ENCODE data around the gene NAA60.
"Not testable (repeated sequence)": the region's sequence is repeated elsewhere in the genome, so short reads cannot be mapped to it uniquely, and the experiment has no call there.

NAA60 gene

GRCh38 chr16:3465301-3465700 lies 21.8 kb downstream of the NAA60 start:
- no peak for DNase-seq

- no peak for DNase-seq
These were observed 22.6 kb downstream of the NAA60 start for GRCh38 chr16:3465911-3466584.

DNA sequence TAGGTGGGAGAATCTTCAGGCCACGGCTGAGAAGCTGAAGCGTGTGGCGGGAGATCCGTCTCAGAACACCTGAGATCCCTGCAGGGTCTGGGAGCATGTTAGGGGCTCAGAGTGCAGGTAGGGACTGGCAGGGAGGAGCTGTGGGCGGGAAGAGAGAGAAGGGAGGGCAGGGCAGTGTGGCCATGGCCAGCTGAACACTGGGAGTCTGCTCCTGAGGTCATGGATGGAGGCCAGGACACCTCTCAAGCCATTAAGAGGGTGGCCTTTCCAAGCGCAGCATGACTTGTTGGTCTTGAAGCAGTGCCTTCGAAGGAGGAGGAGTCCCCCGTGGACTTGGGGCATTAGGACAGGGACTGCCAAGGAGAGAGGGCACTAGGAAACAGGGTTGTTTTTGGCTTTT lies 23.7 kb downstream of the NAA60 start:
- DNase-seq = no peak

DNA sequence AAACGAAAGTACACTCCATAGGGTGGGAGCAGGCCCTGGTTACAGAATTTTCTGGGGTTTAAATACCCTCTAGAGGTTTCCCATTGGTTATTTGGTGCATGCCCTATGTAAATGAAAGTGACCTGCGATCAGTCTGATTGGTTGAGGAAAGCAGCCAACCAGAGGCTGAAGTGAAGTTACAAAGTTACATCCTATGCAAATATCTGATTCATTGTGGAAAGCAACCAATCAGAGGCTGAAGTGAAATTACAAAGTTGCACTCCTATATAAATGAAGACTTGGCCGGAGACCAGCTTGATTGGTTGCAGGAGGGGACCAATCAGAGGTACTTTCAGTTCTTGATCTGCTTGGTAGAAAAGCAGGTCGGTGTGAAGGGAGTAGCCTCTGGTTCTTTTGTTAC lies 24.4 kb downstream of the NAA60 start:
- DNase-seq = peak; percentile 73

DNA sequence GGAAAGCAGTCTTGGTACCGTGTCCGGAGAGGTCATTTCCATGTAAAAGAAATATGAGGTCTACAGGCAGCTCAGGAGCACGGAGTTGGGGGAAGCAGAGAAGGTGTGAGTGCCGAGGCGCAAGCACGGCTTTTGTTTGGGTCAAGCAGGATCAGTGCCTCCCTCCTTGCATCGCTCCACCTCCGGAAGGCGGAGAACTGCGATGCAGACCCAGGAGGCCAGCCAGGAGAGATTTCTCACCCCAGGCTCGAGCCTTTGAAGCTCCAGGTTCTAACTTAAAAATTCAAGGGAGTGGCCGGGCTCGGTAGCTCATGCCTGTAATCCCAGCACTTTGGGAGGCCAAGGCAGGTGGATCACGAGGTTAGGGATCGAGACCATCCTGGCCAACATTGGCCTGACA lies 25.0 kb downstream of the NAA60 start:
- no peak for DNase-seq

GRCh38 chr16:3469736-3470135 lies 26.3 kb downstream of the NAA60 start:
- no peak for DNase-seq

DNA sequence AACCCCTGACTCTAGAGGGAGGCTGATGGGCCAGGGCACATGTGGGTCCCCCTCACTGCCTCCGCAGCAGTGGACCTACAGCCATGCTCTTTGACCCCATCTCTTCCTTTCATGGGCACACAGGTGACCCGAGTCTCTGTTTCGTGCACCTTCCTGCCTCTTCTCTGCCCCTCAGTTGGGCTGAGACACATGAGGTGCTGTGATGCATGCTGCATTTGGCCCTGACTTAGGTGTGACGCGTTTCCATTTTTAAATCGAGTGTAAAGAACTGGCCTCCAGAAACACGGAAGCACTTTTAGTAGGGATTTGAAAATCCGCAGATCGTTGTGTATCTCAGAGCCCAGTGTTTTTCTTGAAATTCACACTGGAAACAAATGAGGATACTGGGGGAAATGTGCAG lies 27.2 kb downstream of the NAA60 start:
- DNase-seq = no peak

DNA sequence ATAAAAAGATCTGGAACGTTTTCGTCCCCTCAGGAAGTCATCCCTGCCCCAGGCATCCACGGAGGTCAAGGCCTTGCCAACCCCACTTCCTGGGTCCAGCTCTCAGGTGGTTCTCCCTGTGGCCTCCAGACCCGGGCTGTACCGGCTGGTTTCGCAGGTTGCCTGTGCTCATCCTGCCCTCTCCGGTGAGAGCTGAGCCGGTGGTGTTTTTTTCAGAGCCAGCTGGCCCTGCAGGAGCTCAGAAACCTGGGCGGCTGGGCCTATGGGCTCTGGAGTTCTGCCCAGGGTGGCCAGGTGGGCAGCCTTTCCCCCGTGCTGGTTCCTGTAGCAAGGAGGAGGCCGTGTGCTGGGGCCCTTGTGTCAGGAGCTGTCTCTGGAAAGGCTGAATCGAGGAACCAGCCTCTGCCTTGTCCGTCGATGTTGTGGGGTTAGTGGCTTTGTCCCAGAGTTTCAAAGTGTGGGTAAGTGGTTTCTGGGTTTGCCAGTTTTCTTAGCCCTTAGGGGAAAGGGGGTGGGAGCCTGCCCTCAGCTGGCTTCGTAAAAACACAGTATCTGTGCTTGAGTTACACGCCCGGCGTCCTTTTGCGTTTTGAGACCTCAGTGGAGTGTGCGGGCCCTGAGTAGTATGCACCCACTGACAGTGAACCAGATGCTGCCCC lies 28.2 kb downstream of the NAA60 start:
- DNase-seq = no peak

- no peak for DNase-seq
These were observed 29.6 kb downstream of the NAA60 start for GRCh38 chr16:3472878-3473595.

GRCh38 chr16:3473596-3473943 lies 30.1 kb downstream of the NAA60 start:
- DNase-seq = not testable (repeated sequence)

DNA sequence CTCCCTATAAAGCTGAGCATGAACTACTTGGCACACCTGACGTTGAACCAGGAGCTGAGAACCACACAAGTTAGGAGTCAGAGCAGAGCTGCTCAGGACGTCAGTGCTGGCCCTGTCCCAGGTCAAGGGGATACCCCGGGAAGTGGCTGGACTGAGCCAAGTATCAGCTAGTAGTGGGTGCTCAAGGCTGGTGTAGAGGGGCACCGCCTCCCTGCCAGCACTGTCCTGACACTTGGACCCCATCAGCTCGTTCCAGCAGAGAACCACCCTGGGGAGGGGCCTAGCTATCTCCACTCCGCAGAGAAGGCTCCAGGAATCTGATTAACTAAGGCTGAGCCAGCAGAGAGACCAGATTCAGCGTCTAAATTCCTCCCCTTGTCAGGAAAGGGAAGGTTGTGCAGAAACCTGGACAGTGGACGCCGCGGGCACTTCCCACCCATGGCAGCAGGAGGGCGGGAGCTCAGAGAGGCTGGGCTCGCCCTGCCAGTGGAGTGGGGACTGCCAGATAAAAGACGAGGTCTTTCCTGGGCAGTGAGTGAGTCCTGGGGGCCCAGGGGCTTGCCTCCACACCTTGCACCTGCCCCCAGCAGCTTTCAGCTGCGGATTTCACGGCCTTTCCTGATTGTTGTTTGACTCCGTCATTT lies 30.8 kb downstream of the NAA60 start:
- DNase-seq = no peak

GRCh38 chr16:3474870-3475269 lies 31.4 kb downstream of the NAA60 start:
- DNase-seq = not testable (repeated sequence)

DNA sequence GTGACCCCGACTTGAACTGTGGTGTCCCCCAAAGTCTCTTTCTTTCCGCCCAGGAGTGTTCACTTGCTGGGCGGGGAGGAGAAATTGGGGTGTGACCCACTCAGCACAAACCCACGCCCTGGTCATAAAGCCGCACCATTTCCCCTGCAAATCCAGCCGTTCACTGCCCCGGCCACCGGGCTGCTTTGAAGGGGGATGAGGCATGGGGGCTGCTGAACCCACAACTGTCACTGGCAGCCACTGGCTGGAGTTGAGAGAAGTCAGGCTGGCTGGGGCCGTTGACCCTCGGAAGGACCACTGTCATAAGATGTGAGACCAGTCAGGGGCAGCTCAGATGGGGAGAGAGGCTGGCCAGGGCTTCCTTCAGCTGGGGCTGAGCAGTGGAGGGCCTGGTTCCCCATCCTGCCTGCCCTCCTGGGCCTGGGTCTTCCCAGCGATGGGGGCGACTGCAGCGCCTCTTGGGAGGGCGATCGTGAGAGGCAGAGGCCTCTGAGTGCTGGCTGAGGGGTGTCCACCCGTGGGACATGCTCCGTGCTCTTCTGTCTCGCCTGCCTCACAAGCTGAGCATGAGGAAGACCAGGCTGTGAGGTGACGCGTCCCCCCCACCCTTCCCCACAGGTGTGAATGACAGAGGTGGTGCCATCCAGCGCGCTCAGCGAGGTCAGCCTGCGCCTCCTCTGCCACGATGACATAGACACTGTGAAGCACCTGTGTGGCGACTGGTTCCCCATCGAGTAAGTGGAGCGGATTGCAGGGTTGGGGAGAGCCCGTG lies 32.3 kb downstream of the NAA60 start:
- DNase-seq = no peak

DNA sequence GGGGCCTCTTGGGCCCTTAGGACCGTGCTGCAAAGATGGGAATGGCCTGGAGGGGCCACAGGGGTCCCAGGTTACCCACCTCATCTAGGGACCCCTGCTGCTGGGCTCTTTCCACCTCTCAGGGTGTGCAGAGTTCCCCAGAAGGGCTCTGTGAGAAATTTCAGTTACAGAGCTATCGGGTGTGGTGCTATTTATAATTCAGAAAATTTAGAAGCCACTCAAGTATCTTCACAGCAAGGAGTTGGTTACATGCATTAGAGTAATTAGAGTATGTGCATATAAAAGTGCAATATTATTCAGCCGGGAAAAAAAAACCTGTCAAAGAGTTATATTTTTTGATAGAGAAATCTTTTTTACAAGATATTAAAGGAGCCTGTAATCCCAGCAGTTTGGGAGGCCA lies 32.9 kb downstream of the NAA60 start:
- DNase-seq = no peak

DNA sequence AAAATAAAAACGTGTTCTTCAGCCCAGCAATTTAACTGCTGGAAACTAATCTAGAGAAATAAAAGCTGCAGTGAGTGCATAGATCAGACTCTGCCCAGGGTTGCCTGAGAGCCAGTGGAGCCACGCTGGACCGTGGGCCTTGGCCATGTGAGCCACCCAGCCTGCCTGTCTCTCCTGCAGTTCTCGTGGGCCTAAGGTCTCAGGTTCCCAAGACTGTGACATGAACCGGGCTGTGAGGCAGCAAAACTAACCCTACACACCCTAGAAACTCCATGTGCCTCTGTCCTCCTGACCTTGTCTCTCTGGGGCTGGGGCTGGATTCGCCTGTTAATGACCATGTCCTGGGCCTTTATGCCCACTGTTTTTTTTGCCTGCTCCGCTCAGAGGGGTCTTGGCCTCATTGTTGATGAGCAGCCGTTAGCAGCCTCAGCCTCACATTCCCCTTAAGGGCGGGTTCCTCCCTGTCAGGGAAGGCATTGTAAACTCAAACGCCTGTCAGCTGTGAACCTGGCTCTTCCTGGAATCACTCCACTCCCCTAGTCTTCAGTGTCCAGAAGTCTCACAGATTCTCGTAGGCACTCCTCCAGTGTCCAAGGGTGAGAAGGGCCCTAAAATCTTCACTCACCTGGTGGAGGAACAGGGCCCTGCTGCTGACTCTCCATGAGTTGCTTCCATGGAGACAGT lies 34.9 kb downstream of the NAA60 start:
- no peak for DNase-seq

- DNase-seq = no peak
These were observed 36.3 kb downstream of the NAA60 start for GRCh38 chr16:3479654-3480216.

GRCh38 chr16:3480901-3481695 lies 37.6 kb downstream of the NAA60 start:
- no peak for DNase-seq

DNA sequence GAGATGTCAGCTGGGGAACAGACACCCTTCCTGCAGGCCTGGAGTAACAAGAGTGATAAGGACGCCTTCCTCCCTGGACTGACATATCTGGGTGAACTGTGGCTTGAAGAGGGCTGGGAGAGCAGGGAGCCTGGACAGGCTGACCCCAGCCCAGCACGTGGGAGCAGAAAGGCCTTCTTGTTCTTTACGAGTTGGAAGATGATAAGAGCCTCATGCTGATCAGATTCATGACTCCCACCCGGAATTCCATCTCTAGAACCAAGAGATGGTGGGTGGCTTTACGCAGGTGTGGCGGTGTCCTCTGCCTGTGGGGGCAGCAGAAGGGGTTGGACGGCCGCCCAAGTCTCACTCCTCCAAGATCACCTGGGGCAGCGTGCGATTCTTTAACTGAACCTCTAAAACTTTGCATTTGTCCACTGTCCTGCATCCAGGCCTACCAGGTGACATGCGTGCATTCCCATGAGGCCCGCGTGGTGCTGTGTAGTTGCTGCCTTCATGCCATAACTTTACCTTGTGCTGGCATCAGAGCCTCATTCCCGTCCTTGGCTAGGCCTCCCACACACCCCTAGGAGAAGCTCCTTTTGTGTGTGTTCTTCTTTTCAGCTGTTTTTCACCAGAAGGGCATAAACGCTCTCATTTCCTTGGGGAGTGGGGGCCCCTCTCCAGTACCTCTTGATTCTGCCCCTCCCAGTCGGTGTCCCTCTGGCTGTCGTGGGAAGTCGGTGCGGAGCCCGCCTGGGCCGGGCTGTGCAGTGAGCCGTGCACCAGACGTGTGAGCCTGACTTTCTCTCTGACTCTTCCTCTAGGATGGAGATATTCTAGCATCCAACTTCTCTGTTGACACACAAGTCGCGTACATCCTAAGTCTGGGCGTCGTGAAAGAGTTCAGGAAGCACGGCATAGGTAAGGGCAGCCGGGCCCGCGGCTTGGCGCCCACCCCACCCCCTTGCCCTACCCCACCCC lies 38.5 kb downstream of the NAA60 start:
- no peak for DNase-seq

DNA sequence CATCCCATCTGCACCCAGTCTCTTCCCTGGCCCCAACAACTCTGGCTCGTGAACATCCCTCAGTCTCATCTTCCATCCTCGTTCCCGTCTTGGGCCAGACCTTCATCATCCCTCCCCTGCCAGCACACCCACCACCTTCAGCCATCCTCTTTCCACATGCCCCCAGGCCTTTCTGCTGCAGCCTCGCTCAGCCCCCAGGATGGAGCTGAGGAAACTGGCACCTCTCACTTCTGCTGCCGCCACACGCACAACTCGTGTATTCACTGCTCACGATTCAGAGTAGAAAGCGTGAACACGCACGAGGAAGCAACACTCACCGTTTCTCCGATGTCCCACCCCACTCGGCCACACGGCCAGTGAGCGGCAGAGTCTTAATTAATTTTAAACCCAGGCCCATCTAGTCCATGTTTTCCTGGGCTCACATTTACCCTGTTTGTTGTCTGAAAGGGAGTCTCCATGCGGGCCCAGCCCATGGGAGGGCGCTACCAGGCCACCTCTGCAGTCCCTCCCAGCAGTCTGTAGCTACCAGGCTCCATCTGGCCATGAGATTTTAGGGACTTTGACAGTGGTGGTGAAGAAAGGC lies 39.3 kb downstream of the NAA60 start:
- no peak for DNase-seq

Data from inflammatory macrophage treated with lipopolysaccharide for 4 hours (primary cell).